Measurements from ENCODE around the gene SCNN1G.

Gene SCNN1G

GRCh38 chr16:23254338-23254737, 71.8 kb downstream of the SCNN1G start:
- H3K27ac ChIP-seq (ENCODE audit: poor library complexity, severe bottlenecking) = peak overlapping the region; percentile 7
- H3K9me3 ChIP-seq (ENCODE audit: severe bottlenecking) = no peaks in the 10 kb centered on the region
- no peak for ATAC-seq (ENCODE audit: low read depth)
- H3K4me3 ChIP-seq (ENCODE audit: severe bottlenecking) = no peak overlapping the region
- no peak for DNase-seq (ENCODE audit: low spot score)
- H3K36me3 ChIP-seq (ENCODE audit: low read depth) = no peaks in the 10 kb centered on the region
- peaks cover 24% of the 10 kb centered on the region for H3K4me1 ChIP-seq (ENCODE audit: insufficient read depth, poor library complexity, severe bottlenecking)
- H3K27me3 ChIP-seq (ENCODE audit: insufficient read depth, poor library complexity, severe bottlenecking) = no peaks in the 10 kb centered on the region
- no peak for TF ChIP-seq CTCF (IDR thresholded peaks at IDR 0.05; ENCODE audit: poor library complexity, severe bottlenecking)

- H3K4me1 ChIP-seq (ENCODE audit: insufficient read depth, poor library complexity, severe bottlenecking) = peaks cover 24% of the 10 kb centered on the region
- H3K36me3 ChIP-seq (ENCODE audit: low read depth) = no peaks in the 10 kb centered on the region
- ATAC-seq (ENCODE audit: low read depth) (no peak), DNase-seq (ENCODE audit: low spot score) (no peak)
- H3K9me3 ChIP-seq (ENCODE audit: severe bottlenecking) = no peaks in the 10 kb centered on the region
- peak overlapping the region; percentile 7 for H3K27ac ChIP-seq (ENCODE audit: poor library complexity, severe bottlenecking)
- TF ChIP-seq CTCF (IDR thresholded peaks at IDR 0.05; ENCODE audit: poor library complexity, severe bottlenecking) = no peak
- no peaks in the 10 kb centered on the region for H3K27me3 ChIP-seq (ENCODE audit: insufficient read depth, poor library complexity, severe bottlenecking)
- no peak overlapping the region for H3K4me3 ChIP-seq (ENCODE audit: severe bottlenecking)
Observed at GRCh38 chr16:23255000-23255399, 72.5 kb downstream of the SCNN1G start.

GRCh38 chr16:23256440-23256839, 73.9 kb downstream of the SCNN1G start:
- Histone ChIP-seq H3K9me3 (ENCODE audit: severe bottlenecking) (no peaks in the 10 kb centered on the region), H3K4me1 (ENCODE audit: insufficient read depth, poor library complexity, severe bottlenecking) (peaks cover 24% of the 10 kb centered on the region), H3K27ac (ENCODE audit: poor library complexity, severe bottlenecking) (peak overlapping the region; percentile 82), H3K36me3 (ENCODE audit: low read depth) (no peaks in the 10 kb centered on the region), H3K4me3 (ENCODE audit: severe bottlenecking) (no peak overlapping the region), H3K27me3 (ENCODE audit: insufficient read depth, poor library complexity, severe bottlenecking) (no peaks in the 10 kb centered on the region)
- no peak for DNase-seq (ENCODE audit: low spot score)
- no peak for TF ChIP-seq CTCF (IDR thresholded peaks at IDR 0.05; ENCODE audit: poor library complexity, severe bottlenecking)
- ATAC-seq (ENCODE audit: low read depth) = no peak

- Histone ChIP-seq H3K27ac (ENCODE audit: poor library complexity, severe bottlenecking) (peak overlapping the region; percentile 82), H3K4me1 (ENCODE audit: insufficient read depth, poor library complexity, severe bottlenecking) (peaks cover 24% of the 10 kb centered on the region)
- ATAC-seq (ENCODE audit: low read depth) = peak; percentile 33; the same call in 1 of the 3 replicates
Observed at GRCh38 chr16:23257682-23258081, 75.1 kb downstream of the SCNN1G start.

More at GRCh38 chr16:23257682-23258081, 75.1 kb downstream of the SCNN1G start:
- no peaks in the 10 kb centered on the region for H3K9me3 ChIP-seq (ENCODE audit: severe bottlenecking)
- no peaks in the 10 kb centered on the region for H3K27me3 ChIP-seq (ENCODE audit: insufficient read depth, poor library complexity, severe bottlenecking)
- no peak for TF ChIP-seq CTCF (IDR thresholded peaks at IDR 0.05; ENCODE audit: poor library complexity, severe bottlenecking)
- H3K36me3 ChIP-seq (ENCODE audit: low read depth) = no peaks in the 10 kb centered on the region
- no peak overlapping the region for H3K4me3 ChIP-seq (ENCODE audit: severe bottlenecking)
- DNase-seq (ENCODE audit: low spot score) = no peak

All from RWPE2 (cell line).